ENCODE data around the gene MDFI. TPM values are rescaled to one million over a fixed set of nuclear protein-coding genes. Genes with fewer than 3 reads are reported as not detected.

The MDFI gene
- total and polyA plus RNA-seq, 2 experiments from 2014 or later: 2.8 to 51.4 TPM

- TF ChIP-seq, protein P1, sequence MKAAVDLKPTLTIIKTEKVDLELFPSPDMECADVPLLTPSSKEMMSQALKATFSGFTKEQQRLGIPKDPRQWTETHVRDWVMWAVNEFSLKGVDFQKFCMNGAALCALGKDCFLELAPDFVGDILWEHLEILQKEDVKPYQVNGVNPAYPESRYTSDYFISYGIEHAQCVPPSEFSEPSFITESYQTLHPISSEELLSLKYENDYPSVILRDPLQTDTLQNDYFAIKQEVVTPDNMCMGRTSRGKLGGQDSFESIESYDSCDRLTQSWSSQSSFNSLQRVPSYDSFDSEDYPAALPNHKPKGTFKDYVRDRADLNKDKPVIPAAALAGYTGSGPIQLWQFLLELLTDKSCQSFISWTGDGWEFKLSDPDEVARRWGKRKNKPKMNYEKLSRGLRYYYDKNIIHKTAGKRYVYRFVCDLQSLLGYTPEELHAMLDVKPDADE (IDR thresholded peaks at IDR 0.05): no peak
- TF ChIP-seq JUNB (IDR thresholded peaks at IDR 0.05; ENCODE audit: unreplicated experiment) (no peak), EZH2 (IDR thresholded peaks at IDR 0.05; ENCODE audit: low read depth, unreplicated experiment) (no peak), STAT1 (IDR thresholded peaks at IDR 0.05; ENCODE audit: unreplicated experiment) (no peak), NANOG (IDR thresholded peaks at IDR 0.05; ENCODE audit: borderline replicate concordance) (no peak), EZH2phosphoT487 (IDR thresholded peaks at IDR 0.05; ENCODE audit: unreplicated experiment) (no peak), CREB1 (CRISPR knock-in tag; IDR thresholded peaks at IDR 0.05; ENCODE audit: low read depth) (no peak), CTCF (conservative IDR thresholded peaks at IDR 0.05; ENCODE audit: low read depth in 2 of 2) (no peak), ZNF331 (CRISPR knock-in tag; IDR thresholded peaks at IDR 0.05; ENCODE audit: low read depth) (no peak), REST (IDR thresholded peaks at IDR 0.05; ENCODE audit: unreplicated experiment) (no peak)
These were observed 51.1 kb downstream of the MDFI start (continued) for GRCh38 chr6:41689171-41690008.

- TF ChIP-seq EZH2 (IDR thresholded peaks at IDR 0.05; ENCODE audit: low read depth, unreplicated experiment) (no peak), NANOG (IDR thresholded peaks at IDR 0.05; ENCODE audit: borderline replicate concordance) (no peak), REST (IDR thresholded peaks at IDR 0.05; ENCODE audit: unreplicated experiment) (no peak), CTCF (conservative IDR thresholded peaks at IDR 0.05; ENCODE audit: low read depth in 2 of 2) (no peak), ZNF114 (CRISPR knock-in tag; IDR thresholded peaks at IDR 0.05) (no peak)
- Mint-ChIP-seq H3K27me3 (ENCODE audit: insufficient read depth, low read depth, poor library complexity) (peaks cover 11% of the 10 kb centered on the region), H3K9me3 (no peaks in the 10 kb centered on the region), H3K27ac (no peak overlapping the region), H3K4me1 (peaks cover 19% of the 10 kb centered on the region), H3K4me3 (no peak overlapping the region), H3K36me3 (ENCODE audit: low read depth) (no peaks in the 10 kb centered on the region)
- DNase-seq (ENCODE audit: low spot score): no peak
- Histone ChIP-seq H3K27me3 (ENCODE audit: insufficient read depth) (no peaks in the 10 kb centered on the region), H3F3A (replicated peaks; ENCODE audit: low read depth) (no peaks in the 10 kb centered on the region), H3K27ac (ENCODE audit: low read depth) (no peak overlapping the region), H3K4me3 (no peak overlapping the region), H3K9me2 (ENCODE audit: insufficient read depth) (no peaks in the 10 kb centered on the region), H3K4me2 (no peak overlapping the region), H4K20me1 (replicated peaks; ENCODE audit: insufficient read depth) (no peaks in the 10 kb centered on the region), H3K36me3 (ENCODE audit: insufficient read depth) (no peaks in the 10 kb centered on the region), H3K4me1 (ENCODE audit: insufficient read depth) (peaks cover 7% of the 10 kb centered on the region), H2AFZ (no peak overlapping the region), H3K79me2 (replicated peaks; ENCODE audit: insufficient read depth) (no peaks in the 10 kb centered on the region)
- no peak for ATAC-seq
These were observed 52.5 kb downstream of the MDFI start for GRCh38 chr6:41690541-41691330.
